NCI-H1930 (cell line): ENCODE results near the gene KLHL5.
"Not testable (repeated sequence)": the region's sequence is repeated elsewhere in the genome, so short reads cannot be mapped to it uniquely, and the experiment has no call there.

Experiments
- DNase-seq, 2 experiments: peaks; one replicate each; lab custom pipeline; 2025; lab: John Stamatoyannopoulos, UW

The KLHL5 gene

GRCh38 chr4:39062094-39062769 is at the start of gene KLHL5:
Gene KLHL5 (plus strand): TSS chr4:39062232. CDS start chr4:39062653, 421 bp downstream.
- DNase-seq, result no peak

- no peak for DNase-seq
Measured at GRCh38 chr4:39014028-39014427, 48.0 kb upstream of the KLHL5 start.

GRCh38 chr4:39020130-39020529 is 41.9 kb upstream of the KLHL5 start:
- DNase-seq, result no peak

- no peak for DNase-seq
Measured at GRCh38 chr4:39021631-39022030, 40.4 kb upstream of the KLHL5 start.

GRCh38 chr4:39022241-39022640 is 39.8 kb upstream of the KLHL5 start:
- no peak for DNase-seq

GRCh38 chr4:39023059-39023458 is 39.0 kb upstream of the KLHL5 start:
- no peak for DNase-seq

GRCh38 chr4:39024311-39024865 is 37.6 kb upstream of the KLHL5 start:
- DNase-seq, result no peak

- no peak for DNase-seq
Measured at GRCh38 chr4:39025552-39026085, 36.4 kb upstream of the KLHL5 start.

GRCh38 chr4:39026096-39026495 is 35.9 kb upstream of the KLHL5 start:
- no peak for DNase-seq

- no peak for DNase-seq
Measured at GRCh38 chr4:39029752-39030694, 32.0 kb upstream of the KLHL5 start.

GRCh38 chr4:39030725-39031124 is 31.3 kb upstream of the KLHL5 start:
- no peak for DNase-seq

- not testable (repeated sequence) for DNase-seq
Measured at GRCh38 chr4:39031590-39032020, 30.4 kb upstream of the KLHL5 start.

GRCh38 chr4:39032218-39033085 is 29.6 kb upstream of the KLHL5 start, which contains the start of gene TMEM156:
Gene TMEM156 (minus strand): TSS chr4:39032409. CDS start chr4:39032313, 96 bp downstream.
- no peak for DNase-seq

- DNase-seq, result no peak
Measured at GRCh38 chr4:39036172-39036571, 25.9 kb upstream of the KLHL5 start.

GRCh38 chr4:39037491-39037825 is 24.6 kb upstream of the KLHL5 start:
- no peak for DNase-seq

- DNase-seq, result no peak
Measured at GRCh38 chr4:39037941-39038340, 24.1 kb upstream of the KLHL5 start.

- DNase-seq, result no peak
Measured at GRCh38 chr4:39039108-39039507, 22.9 kb upstream of the KLHL5 start.

- DNase-seq, result no peak
Measured at GRCh38 chr4:39042366-39042765, 19.7 kb upstream of the KLHL5 start.

GRCh38 chr4:39043058-39043860 is 18.8 kb upstream of the KLHL5 start:
- no peak for DNase-seq

- no peak for DNase-seq
Measured at GRCh38 chr4:39043861-39044363, 18.1 kb upstream of the KLHL5 start.
